Transverse colon (tissue), 4 donors: ENCODE measurements around the gene SAMD14.

Experiments
- POLR2AphosphoS5 ChIP-seq, 3 donors: sonication (generic); formaldehyde crosslinking; IDR thresholded peaks; one replicate each; pipeline ENCODE4 v1.6.1; 2016; ENCODE audit warnings: antibody characterized with exemption in 3 of 3
- TF ChIP-seq, protein P1 (sequence below), 5 experiments: fragments of 200-600 bp in 3 of 5; fragments of 450-650 bp in 2 of 5; sonication (generic) in 3 of 5; IDR thresholded peaks; 1 replicate in 2 of 5; 2 replicates in 3 of 5; pipeline ENCODE4 v1.5.1; 2016 to 2017; ENCODE audit warnings: antibody characterized with exemption in 5 of 5, inconsistent platforms in 3 of 5, mild to moderate bottlenecking in 2 of 5, moderate library complexity in 1 of 5

DNA sequence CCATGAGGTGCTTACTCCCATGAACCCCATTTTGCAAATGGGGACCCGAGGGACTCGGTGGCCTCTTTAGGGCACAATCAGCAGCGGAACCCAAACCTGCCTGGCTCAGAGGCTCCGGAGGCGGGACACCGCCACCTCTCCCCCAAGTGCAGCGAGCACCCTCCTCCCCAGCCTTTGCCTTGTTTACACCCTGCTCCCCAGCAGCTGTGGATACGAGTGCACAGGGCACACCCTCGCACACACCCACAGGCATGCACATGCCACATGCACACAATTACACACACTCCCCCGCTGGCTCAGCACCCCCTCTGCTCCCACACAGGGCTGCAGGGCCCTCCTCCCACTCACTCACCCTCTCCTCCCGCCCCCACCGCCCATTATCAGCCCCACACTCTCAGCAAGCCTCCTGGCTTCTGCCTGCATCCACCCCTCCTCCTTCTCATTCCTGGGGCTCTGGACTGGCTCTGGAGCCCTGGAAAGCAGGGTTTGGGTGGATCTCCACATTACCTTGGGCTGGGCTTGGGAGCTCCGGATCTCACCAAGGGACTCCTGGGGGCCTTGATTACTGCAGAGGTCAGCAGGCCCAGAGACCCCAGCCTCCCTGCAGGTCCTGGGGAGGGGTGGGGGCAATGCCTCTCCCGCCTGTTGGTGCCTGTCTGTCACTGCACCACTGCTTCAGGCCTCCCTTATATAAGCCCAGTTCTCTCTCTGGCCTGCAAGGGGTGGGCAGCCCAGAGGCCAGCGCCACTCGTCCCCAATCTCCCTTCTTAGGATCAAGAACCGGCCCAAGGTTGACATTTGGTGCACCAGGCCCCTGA is 28.4 kb downstream of the SAMD14 start:
- TF ChIP-seq, protein P1, sequence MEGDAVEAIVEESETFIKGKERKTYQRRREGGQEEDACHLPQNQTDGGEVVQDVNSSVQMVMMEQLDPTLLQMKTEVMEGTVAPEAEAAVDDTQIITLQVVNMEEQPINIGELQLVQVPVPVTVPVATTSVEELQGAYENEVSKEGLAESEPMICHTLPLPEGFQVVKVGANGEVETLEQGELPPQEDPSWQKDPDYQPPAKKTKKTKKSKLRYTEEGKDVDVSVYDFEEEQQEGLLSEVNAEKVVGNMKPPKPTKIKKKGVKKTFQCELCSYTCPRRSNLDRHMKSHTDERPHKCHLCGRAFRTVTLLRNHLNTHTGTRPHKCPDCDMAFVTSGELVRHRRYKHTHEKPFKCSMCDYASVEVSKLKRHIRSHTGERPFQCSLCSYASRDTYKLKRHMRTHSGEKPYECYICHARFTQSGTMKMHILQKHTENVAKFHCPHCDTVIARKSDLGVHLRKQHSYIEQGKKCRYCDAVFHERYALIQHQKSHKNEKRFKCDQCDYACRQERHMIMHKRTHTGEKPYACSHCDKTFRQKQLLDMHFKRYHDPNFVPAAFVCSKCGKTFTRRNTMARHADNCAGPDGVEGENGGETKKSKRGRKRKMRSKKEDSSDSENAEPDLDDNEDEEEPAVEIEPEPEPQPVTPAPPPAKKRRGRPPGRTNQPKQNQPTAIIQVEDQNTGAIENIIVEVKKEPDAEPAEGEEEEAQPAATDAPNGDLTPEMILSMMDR (IDR thresholded peaks at IDR 0.05), result peak in 1 of 5 experiments; percentile 28
- TF ChIP-seq POLR2AphosphoS5 (IDR thresholded peaks at IDR 0.05), result peak; percentile 38 to 82 (median 62)
